Cardiac septum (tissue), 1 donor: ENCODE results near the gene ABL2. TPM values are rescaled to one million over a fixed set of nuclear protein-coding genes. Genes with fewer than 3 reads are reported as not detected.
"Not testable (repeated sequence)": the region's sequence is repeated elsewhere in the genome, so short reads cannot be mapped to it uniquely, and the experiment has no call there.

Experiments used
- DNase-seq: peaks from one replicate; pipeline ENCODE4 v3.0.0-alpha.2; 2020; ENCODE audit warnings: low spot score
- intact Hi-C: fragments of 100-400 bp; cut with DNase I; formaldehyde crosslinking; loops from one replicate; pipeline ENCODE4 v1.14.0; 2022
- total RNA-seq: library from RNA; stranded (reverse); fragmentation: NEBNext Ultra II Directional; extraction: Animal tissue kit (Norgen Biotek cat#: 25700); gene quantifications from one replicate; pipeline ENCODE4 v1.2.1, GENCODE V29; 2021
- donor health status: DM: no; HTN: no; CAD: no.

The ABL2 gene
- total RNA-seq, 1 donor from 2014 or later = 14.1 TPM

DNA sequence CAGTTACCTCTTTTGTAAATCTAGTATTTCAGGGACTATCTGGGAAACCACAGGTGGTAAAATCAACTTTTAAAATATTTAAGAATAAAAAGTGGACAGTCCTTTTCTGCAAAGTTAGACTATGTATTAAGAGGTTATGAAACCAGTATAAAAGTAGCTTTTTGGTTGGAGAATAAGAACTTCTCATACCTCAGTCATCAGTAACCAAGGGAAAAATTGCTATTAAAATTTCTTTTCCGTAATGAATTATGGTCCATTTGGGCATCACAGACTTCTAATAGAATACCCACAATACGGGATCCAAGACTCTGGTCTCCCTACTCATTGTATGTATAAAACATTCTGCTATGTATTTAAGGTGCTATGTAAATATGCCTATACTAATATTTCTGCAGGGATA is 51.9 kb downstream of the ABL2 start:
- no peak for DNase-seq
- intact Hi-C loops = no loop called here

GRCh38 chr1:179177182-179177581 is 52.3 kb downstream of the ABL2 start:
- no peak for DNase-seq
- intact Hi-C loops = no loop called here

- intact Hi-C loops = no loop called here
- DNase-seq = no peak
Measured at GRCh38 chr1:179175011-179175841, 54.3 kb downstream of the ABL2 start.

GRCh38 chr1:179170468-179170770 is 59.1 kb downstream of the ABL2 start:
- intact Hi-C loops = not testable (repeated sequence)

DNA sequence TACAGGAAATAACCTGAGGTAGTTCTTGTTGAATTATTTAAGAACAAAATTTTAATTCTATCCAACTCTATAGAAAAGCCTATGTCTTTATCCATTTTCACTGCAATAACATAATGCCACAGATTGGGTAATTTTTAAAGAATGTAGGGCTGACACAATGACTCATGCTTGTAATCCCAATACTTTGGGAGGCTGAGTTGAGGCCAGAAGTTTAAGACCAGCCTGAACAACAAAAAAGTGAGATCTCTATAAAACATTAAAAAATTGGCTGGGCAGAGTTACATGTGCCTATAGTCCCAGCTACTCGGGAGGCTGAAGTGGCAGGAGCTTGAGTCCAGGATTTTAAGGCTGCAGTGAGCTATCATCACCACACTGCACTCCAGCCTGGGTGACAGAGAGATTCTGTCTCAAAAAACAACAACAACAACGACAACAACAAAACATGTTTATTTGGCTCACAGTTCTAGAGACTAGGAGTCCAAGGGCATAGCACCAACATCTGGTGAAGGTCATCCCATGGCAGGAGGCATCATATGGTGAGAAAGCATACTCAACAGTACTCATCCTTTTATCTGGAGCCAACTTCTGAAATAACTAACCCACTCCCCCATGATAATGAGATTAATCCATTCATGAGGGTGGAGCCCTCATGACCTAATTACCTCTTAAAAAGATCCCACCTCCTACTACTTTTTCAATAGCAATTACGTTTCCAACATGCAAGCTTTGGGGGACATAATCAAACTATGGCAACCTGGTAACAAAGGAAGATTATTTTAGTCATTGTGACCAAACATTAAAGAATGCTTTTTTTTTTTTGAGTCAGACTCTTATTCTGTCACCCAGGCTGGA is 59.6 kb downstream of the ABL2 start:
- no peak for DNase-seq
- intact Hi-C loops = no loop called here

More at GRCh38 chr1:179170468-179170770, 59.1 kb downstream of the ABL2 start:
- not testable (repeated sequence) for DNase-seq

- intact Hi-C loops = no loop called here
- no peak for DNase-seq
Measured at GRCh38 chr1:179168536-179168935, 60.9 kb downstream of the ABL2 start.

DNA sequence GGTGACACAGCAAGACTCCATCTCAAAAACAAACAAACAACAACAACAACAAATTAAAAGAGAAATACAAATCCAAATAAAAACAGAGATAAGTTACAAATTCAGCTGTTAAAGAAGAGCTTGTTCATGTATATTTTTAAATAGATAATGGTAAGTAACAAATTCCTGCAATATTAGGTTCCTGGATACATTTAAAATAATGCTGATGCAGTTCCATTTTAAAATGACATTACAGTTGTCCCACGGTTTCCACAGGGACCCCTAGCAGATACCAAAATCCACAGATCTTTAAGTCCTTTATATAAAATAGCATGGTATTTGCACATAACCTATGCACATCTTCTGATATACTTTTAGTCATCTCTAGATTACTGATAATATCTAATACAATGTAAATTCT is 61.5 kb downstream of the ABL2 start:
- intact Hi-C loops = no loop called here
- no peak for DNase-seq

DNA sequence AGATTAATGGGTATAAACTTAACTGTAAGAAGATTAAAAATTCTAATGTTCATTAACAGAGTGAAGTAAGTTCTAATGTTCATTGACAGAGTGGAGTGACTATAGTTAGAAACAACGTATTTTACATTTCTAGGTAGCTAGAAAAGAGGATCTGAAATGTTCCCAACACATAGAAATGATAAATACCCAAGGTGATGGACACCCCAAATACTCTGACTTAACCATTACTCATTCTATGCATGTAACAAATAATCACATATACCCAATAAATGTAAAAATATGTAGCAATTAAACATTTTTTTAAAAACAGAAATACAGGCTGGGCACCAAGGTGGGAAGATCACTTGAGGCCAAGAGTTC is 62.1 kb downstream of the ABL2 start:
- intact Hi-C loops = no loop called here
- DNase-seq = no peak

DNA sequence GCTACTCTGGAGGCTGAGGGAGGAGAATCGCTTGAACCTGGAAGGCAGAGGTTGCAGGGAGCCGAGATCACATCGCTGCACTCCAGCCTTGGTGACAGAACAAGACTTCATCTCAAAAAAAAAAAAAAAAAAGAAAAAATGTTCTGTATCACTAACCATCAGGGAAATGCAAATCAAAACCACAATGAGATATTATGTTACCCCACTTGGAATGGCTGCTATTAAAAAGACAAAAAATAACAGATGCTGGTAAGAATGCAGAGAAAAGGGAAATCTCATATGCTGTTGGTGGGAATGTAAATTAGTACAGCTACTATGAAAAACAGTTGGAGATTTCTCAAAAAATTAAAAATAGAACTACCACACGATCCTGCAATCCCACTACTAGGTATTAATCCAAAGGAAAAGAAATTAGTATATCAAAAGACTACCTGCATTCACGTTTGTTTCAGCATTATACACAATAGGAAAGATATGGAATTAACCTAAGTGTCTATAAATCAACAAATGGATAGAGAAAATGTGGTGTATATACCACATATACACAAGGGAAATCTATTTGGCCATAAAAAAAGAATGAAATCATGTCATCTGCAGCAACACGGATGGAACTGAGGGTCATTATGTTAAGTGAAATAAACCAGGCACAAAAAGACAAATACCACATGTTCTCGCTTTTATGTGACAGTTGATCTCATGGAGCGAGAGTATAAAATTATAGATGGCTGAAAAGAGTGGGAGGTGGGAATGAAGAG is 62.6 kb downstream of the ABL2 start:
- intact Hi-C loops = no loop called here
- no peak for DNase-seq

GRCh38 chr1:179164494-179164893 is 65.0 kb downstream of the ABL2 start:
- DNase-seq = no peak
- intact Hi-C loops = no loop called here

GRCh38 chr1:179156708-179157107 is 72.8 kb downstream of the ABL2 start:
- DNase-seq = no peak
- intact Hi-C loops = no loop called here

DNA sequence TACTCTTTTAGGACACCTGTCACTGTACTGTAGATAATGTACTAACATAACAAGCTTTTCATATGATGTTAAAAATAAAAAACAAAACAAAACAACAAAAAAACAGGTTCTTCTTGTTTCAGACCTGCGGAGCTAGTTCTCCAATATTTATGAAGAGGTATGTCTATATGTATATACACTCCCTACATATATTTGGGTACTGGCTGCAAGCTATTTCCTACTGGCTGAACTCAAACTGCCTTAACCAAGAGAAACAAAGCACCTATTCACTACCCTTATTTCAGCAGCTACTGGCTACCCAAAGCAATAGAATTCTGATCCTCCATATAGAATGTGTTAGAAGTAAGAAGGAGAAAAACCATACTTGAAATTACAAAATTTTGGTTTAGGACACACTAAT is 73.5 kb downstream of the ABL2 start:
- intact Hi-C loops = no loop called here
- DNase-seq = no peak

DNA sequence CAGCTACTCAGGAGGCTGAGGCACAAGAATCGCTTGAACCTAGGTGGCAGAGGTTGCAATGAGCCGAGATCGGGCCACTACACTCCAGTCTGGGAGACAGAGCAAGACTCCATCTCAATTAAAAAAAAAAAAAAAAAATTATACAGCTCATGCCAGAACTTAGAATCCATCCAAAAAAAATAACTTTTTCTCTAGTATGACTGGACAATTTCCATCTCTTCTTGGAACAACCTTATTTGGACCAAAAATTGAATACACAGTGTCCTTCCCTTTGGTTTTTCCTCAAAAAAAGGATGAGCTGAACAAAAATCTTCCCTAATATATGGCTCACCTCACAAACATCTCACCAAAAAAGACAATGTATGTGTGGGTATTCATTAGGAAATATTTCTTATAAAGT is 73.9 kb downstream of the ABL2 start:
- intact Hi-C loops = no loop called here
- no peak for DNase-seq

GRCh38 chr1:179154437-179154836 is 75.0 kb downstream of the ABL2 start:
- no peak for DNase-seq
- intact Hi-C loops = no loop called here

DNA sequence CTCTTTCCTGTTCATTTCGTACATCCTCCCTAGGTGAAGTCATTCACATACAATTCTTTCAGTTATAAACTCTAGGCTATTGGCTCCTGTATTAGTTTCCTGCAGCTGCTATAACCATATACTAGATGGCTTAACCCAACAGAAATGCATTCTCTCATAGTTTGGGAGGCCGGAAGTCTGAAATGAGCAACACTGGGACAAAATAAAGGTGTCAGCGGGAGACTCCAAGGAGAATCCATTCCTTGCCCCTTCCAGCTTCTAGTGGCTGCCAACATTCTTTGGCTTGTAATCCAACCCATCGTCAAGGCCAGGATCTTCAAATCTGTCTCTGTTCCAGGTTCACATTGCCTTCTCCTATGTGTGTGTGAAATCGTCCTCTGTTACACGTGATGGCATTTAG is 76.3 kb downstream of the ABL2 start:
- intact Hi-C loops = no loop called here
- DNase-seq = no peak

- intact Hi-C loops = no loop called here
- no peak for DNase-seq
Measured at GRCh38 chr1:179151908-179152682, 77.4 kb downstream of the ABL2 start.

- intact Hi-C loops = no loop called here
- DNase-seq = no peak
Measured at GRCh38 chr1:179146911-179147310, 82.6 kb downstream of the ABL2 start.

GRCh38 chr1:179146476-179146875 is 83.0 kb downstream of the ABL2 start:
- intact Hi-C loops = no loop called here
- DNase-seq = no peak

DNA sequence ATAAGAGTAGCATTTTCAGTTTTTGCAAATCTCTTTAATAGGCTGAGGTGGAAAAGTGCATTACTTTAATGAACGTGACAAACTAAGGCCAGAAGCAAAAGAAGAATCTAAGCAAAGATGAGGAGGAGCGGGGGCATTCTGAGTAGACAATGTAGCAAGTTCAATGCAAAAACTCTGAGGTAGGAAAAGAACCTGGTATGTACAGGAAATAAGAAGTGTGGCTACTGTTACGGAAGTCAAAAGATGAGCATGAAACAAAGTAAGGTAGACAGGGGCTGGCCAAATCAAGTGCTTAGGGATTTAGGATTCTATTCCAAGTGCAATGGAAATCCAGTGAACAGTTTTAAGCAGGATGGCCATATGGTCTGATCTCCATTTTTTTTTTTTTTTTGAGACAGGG is 84.0 kb downstream of the ABL2 start:
- no peak for DNase-seq
- intact Hi-C loops = no loop called here

DNA sequence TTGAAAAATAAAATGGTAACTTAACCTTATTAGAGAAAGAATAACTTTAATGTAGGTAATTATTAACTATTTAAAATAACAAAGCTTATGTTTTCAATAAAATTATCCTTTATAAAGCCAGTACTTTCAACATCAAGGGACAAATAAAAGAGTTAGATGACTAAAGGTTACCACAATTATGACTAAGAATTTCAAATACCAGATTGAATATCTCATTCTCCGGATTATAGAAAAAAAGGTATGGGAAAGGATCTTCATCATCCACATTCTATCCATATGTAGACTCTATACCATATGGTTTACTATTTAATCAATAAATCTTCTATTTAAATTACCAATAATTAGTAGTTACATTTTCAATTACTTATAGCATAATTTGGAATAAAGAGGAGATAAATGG is 84.9 kb downstream of the ABL2 start:
- intact Hi-C loops = loop anchor here (5.0 kb wide), 1 partner anchor 48 kb away; no protein-coding TSS in a partner anchor
- no peak for DNase-seq
